Stimulated activated CD8-positive, alpha-beta memory T cell treated with anti-CD3 and anti-CD28 coated beads, Interleukin-15, amount 100 ng/mL, for 48 hours (primary cell): Measurements from ENCODE around the gene SCARB2.

Source experiments
- DNase-seq, 2 donors: peaks; one replicate each; pipeline ENCODE4 v3.0.0-alpha.2; 2020; ENCODE audit warnings: low read depth in 2 of 2

The SCARB2 gene

DNA sequence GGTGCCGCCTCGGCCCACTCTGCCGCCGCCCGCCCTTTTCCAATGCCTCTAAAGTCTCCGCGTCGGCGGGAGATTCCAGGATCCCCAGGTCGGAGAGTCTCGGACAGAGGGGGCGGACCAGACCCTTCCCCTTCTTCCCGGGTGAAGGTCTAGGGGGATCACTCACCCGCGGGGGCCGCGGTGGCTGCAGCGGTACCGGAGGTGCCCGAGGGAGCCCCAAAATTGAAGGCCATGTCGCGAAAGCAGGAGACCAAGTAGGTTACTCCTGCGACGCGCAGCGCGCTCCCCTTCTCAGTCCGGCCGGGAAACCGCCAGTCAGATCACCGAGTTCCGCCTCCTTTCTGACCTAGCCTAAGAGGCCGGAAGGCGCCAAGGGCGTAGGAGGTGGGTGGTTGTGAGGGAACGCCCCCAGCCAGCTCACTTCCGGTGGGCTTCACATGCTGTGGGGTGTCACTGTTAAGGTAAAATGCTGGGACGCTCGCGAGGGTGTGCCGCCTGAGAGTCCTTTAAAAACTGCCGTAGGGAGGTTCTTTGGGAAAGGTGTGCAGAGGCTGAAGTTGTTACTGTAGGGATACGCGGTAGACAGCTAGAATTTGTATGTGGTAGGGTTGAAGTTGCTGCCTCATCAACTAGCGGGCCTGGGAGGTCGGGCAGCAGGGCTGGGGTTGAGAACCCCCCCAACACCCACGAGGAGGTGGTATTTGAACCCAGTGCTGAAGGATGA lies 65.3 kb downstream of the SCARB2 start, which contains the start of gene NUP54:
Gene NUP54, minus strand, starts transcription at position 256 of the 724 bp plus-strand sequence. Its CDS starts 23 bp downstream, at position 233.
- peak; percentile 89 to 92 for DNase-seq

DNA sequence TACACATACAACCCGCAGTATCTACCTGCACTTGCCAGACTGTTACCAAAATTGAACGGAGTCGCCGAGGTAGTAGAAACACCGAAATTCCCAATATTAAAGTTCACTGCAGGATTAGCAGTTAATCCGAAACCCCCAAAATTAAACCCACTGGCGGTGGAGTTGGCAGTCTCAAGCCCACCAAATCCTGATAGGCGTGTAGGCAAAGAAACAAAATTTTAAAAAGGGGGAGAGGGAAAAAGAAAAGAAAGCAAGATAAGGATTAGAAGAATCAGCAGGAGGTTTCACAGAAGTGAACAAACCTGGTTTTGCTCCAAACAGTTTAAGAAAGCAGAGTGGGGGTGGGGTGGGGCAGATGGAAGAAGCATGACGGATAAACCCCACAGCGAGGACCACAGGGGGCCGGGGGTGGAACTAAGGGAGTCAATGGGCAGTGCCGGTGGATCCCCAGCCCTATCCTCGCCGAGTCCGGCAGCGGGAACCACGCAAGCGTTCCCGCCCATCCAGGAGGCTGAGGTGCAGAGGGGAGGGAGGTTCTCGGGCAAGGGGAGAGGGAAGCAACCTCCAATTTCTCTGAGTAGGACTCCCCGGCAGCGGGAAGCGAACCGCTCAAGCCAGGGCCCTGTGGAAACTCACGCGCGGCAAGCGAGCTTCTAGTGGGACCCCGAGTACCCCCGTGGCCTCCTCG lies 66.0 kb downstream of the SCARB2 start:
- peak; percentile 40 to 50 for DNase-seq

DNA sequence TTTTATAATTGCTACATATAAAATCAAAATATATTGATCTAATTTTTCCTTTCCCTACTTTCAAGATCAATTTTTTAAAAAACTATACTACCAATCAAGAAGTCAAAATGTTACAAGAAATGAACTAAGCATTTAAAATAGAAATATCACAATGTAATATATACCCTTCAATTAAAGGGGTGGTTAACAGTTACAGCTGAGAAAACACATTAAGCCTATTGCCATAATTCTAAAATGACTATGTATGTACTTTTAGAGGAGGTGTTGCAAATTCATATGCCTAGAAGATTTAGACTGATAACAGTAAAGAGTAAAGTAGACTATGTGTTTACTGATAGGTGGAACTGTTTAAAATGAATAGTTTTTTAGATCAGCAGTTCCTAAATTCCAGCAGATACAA lies 69.1 kb downstream of the SCARB2 start:
- DNase-seq = no peak

DNA sequence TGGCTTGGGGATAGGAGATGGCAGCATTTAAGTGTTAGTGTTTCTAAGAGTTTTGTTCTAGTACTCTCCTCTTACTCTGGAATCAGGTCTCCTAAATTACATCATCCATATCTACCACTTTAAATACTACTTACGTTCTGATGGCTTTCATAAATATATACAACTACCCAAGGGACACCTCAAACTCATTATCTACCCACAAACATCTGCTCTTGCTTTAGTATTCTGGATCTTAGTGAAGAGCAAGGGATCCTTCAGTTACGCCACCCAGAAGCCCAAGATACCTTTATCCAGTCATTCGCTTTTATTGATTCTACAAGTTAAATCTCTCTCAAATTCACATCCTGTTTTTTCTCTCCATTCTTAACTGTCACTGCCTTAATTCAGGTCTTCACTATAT lies 72.4 kb downstream of the SCARB2 start:
- DNase-seq = no peak

DNA sequence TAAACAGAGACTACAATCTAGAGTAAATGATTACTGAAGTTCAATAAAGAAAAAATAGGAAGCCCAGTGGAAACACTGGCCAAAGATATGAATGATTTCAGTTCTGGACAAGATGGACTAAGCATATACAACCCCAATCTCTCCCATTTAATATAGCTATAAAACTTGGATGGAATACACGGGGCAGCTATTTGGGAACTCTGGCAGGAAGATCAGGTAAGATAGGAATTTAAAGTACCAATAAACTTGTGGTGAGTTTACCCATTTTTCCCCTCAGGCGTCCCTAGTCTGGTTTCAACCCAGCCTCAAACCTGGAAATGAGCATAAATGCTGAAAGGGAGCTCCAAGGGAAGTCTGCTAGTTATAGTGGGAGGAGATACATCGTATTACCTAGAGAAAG lies 85.9 kb downstream of the SCARB2 start:
- no peak for DNase-seq

DNA sequence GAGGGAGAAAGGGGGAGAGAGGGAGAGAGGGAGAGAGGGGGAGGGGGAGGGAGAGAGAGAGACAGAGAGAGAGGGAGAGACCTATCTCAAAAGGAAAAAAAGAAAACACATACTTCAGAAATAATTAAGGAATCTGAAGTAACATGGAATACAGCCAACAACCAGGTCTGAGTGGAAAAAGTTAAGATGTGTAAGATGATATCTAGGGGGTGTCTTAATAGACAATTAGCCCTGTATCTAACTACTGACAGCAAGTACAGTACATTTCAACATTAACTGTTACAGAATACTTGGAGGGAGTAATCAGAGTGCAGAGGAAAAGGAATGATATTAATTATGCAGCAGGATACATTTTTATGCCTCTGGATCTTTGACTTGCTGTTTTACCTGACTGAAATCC lies 87.8 kb downstream of the SCARB2 start:
- DNase-seq = no peak

DNA sequence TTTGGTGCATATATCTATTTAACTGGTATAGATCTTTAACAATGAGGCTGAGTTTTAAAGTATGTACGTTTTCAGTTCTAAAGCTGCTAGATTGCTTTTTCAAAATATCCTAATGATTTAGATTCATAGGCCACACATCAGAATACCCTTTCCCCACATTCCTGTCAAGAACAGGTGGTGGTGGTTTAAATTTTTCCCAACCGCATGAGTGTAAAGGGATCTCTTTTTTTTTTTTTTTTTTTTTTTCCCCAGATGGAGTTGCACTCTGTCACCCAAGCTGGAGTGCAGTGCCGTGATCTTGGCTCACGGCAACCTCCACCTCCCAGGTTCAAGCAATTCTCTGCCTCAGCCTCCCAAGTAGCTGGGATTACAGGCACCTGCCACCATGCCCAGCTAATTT lies 93.4 kb downstream of the SCARB2 start:
- no peak for DNase-seq

DNA sequence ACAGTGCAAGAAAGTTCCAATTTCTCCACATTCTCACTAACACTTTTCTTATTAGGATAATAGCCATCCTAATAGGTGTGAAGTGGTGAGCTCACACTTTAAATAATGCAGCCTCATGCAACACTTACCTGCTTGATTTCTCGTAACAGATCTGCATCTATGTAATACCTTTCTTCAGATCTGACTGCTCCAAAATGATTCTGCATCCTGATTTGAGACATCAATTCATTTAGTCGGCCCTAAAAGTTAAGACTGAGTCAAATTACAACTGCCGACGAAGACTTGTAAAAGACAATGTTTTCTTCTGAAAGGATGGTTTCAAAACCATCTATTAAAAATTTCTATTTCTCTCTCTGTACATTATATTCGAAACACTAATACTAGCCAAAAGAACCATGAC lies 96.1 kb downstream of the SCARB2 start:
- DNase-seq = no peak

DNA sequence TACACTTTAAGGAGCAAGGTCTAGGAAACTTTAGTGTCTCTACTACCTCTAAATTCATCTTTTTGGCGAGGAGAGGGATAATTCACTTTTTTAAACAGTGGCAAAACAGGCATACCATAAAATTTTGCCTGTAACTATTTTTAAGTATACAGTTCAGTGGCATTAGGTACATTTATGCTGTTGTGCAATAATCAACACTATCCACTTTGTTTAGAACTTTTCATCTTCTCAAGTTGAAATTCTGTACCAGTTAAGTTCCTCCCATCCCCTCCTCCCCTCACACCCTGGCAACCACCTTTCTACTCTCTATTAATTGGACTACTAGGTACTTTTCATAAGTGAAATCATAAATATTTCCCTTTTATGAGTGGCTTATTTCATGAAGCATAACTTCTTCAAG lies 96.8 kb downstream of the SCARB2 start:
- DNase-seq = no peak
